Sigmoid colon (tissue), 4 donors: ENCODE results near the gene CYP1A1.

ENCODE experiments used
- CTCF ChIP-seq, 4 experiments: fragments of 450-650 bp in 3 of 4; fragments of 200-600 bp in 1 of 4; IDR thresholded peaks; one replicate each; pipeline ENCODE4 v1.5.1; 2016 to 2019; ENCODE audit warnings: antibody characterized with exemption in 4 of 4, mild to moderate bottlenecking in 3 of 4, moderate library complexity in 2 of 4
- POLR2AphosphoS5 ChIP-seq, 4 donors: sonication (generic); formaldehyde crosslinking; IDR thresholded peaks; one replicate each; pipeline ENCODE4 v1.6.1; 2017; ENCODE audit warnings: antibody characterized with exemption in 4 of 4

- TF ChIP-seq CTCF (IDR thresholded peaks at IDR 0.05) (no peak), POLR2AphosphoS5 (IDR thresholded peaks at IDR 0.05) (no peak)
Measured at GRCh38 chr15:74696808-74697207, 28.5 kb downstream of the CYP1A1 start.
